Skin epidermis (tissue), 12 donors: ENCODE results near the gene ANO10.
"Not testable (repeated sequence)": the region's sequence is repeated elsewhere in the genome, so short reads cannot be mapped to it uniquely, and the experiment has no call there.

Experiments
- H3K27ac ChIP-seq, 21 experiments: fragments of 200-600 bp; sonication (generic) in 11 of 21; one replicate each; pipeline ENCODE4 v1.5.0; 2020; ENCODE audit warnings: mild to moderate bottlenecking in 3 of 21, inconsistent platforms in 2 of 21, moderate library complexity in 2 of 21
- H3K4me3 ChIP-seq, 7 experiments: fragments of 200-600 bp; sonication (generic) in 2 of 7; one replicate each; pipeline ENCODE4 v1.5.0; 2020; ENCODE audit warnings: inconsistent platforms in 2 of 7, mild to moderate bottlenecking in 2 of 7, moderate library complexity in 1 of 7

Gene ANO10

GRCh38 chr3:43621656-43622432, at the start of gene ANO10:
ANO10 (minus strand) TSS chr3:43622011; CDS start chr3:43605852, 16,159 bp downstream.
- H3K27ac ChIP-seq = peak within 1 kb of the TSS; percentile 46 to 89 (median 81)
- H3K4me3 ChIP-seq = peak within 1 kb of the TSS; percentile 59 to 98 (median 88)

GRCh38 chr3:43670635-43671522, 49.1 kb upstream of the ANO10 start:
- Histone ChIP-seq H3K4me3 (no peak overlapping the region), H3K27ac (no peak overlapping the region)

GRCh38 chr3:43665011-43665410, 43.2 kb upstream of the ANO10 start:
- not testable (repeated sequence) for H3K4me3 ChIP-seq, H3K27ac ChIP-seq

- H3K4me3 ChIP-seq, H3K27ac ChIP-seq: not testable (repeated sequence)
These were observed 39.6 kb upstream of the ANO10 start for GRCh38 chr3:43661376-43661775.

GRCh38 chr3:43659250-43659880, 37.6 kb upstream of the ANO10 start:
- Histone ChIP-seq H3K4me3 (no peak overlapping the region), H3K27ac (no peak overlapping the region)

- H3K4me3 ChIP-seq, H3K27ac ChIP-seq: not testable (repeated sequence)
These were observed 34.6 kb upstream of the ANO10 start for GRCh38 chr3:43656390-43656789.

GRCh38 chr3:43650345-43650744, 28.5 kb upstream of the ANO10 start:
- Histone ChIP-seq H3K27ac (no peak overlapping the region), H3K4me3 (no peak overlapping the region)

GRCh38 chr3:43649365-43649968, 27.7 kb upstream of the ANO10 start:
- Histone ChIP-seq H3K4me3 (no peak overlapping the region), H3K27ac (no peak overlapping the region)

- Histone ChIP-seq H3K27ac (no peak overlapping the region), H3K4me3 (no peak overlapping the region)
These were observed 27.1 kb upstream of the ANO10 start for GRCh38 chr3:43648957-43649356.

- H3K27ac ChIP-seq = no peak overlapping the region
These were observed 25.7 kb upstream of the ANO10 start for GRCh38 chr3:43647331-43648166.

GRCh38 chr3:43644443-43644842, 22.6 kb upstream of the ANO10 start:
- no peak overlapping the region for H3K4me3 ChIP-seq

More at GRCh38 chr3:43647331-43648166, 25.7 kb upstream of the ANO10 start:
- no peak overlapping the region for H3K4me3 ChIP-seq

GRCh38 chr3:43641306-43642114, 19.7 kb upstream of the ANO10 start:
- Histone ChIP-seq H3K4me3 (no peak overlapping the region), H3K27ac (peak overlapping the region in 1 of 21 experiments; percentile 14)

More at GRCh38 chr3:43644443-43644842, 22.6 kb upstream of the ANO10 start:
- H3K27ac ChIP-seq = no peak overlapping the region

GRCh38 chr3:43640681-43641080, 18.9 kb upstream of the ANO10 start:
- no peak overlapping the region for H3K27ac ChIP-seq
- H3K4me3 ChIP-seq = no peak overlapping the region

GRCh38 chr3:43638594-43639447, 17.0 kb upstream of the ANO10 start:
- Histone ChIP-seq H3K27ac (no peak overlapping the region), H3K4me3 (no peak overlapping the region)

- Histone ChIP-seq H3K4me3 (no peak overlapping the region), H3K27ac (no peak overlapping the region)
These were observed 15.9 kb upstream of the ANO10 start for GRCh38 chr3:43637702-43638101.

GRCh38 chr3:43632986-43633385, 11.2 kb upstream of the ANO10 start:
- H3K27ac ChIP-seq = no peak overlapping the region

GRCh38 chr3:43632269-43632733, 10.5 kb upstream of the ANO10 start:
- no peak overlapping the region for H3K4me3 ChIP-seq

More at GRCh38 chr3:43632986-43633385, 11.2 kb upstream of the ANO10 start:
- H3K4me3 ChIP-seq = no peak overlapping the region

More at GRCh38 chr3:43632269-43632733, 10.5 kb upstream of the ANO10 start:
- no peak overlapping the region for H3K27ac ChIP-seq
